HG03520 (cell line): ENCODE results near the gene ANGPTL2.
"Not testable (repeated sequence)": the region's sequence is repeated elsewhere in the genome, so short reads cannot be mapped to it uniquely, and the experiment has no call there.

Experiments
- ATAC-seq: cut with Tn5 transposase; IDR thresholded peaks from one replicate; pipeline ENCODE4 v1.9.1; 2021; ENCODE audit warnings: mild to moderate bottlenecking, moderate library complexity; ENCODE audit not compliant: unreplicated experiment

Gene ANGPTL2

GRCh38 chr9:127155314-127155960, 33.0 kb upstream of the ANGPTL2 start:
- no peak for ATAC-seq

GRCh38 chr9:127154390-127155191, 32.2 kb upstream of the ANGPTL2 start:
- no peak for ATAC-seq

- no peak for ATAC-seq
Observed at GRCh38 chr9:127154003-127154389, 31.6 kb upstream of the ANGPTL2 start.

GRCh38 chr9:127153501-127153900, 31.1 kb upstream of the ANGPTL2 start:
- ATAC-seq, result no peak

GRCh38 chr9:127149463-127150390, 27.3 kb upstream of the ANGPTL2 start:
- ATAC-seq, result no peak

- ATAC-seq, result no peak
Observed at GRCh38 chr9:127149010-127149409, 26.6 kb upstream of the ANGPTL2 start.

GRCh38 chr9:127148014-127148413, 25.6 kb upstream of the ANGPTL2 start:
- no peak for ATAC-seq

- ATAC-seq, result no peak
Observed at GRCh38 chr9:127147251-127147650, 24.8 kb upstream of the ANGPTL2 start.

GRCh38 chr9:127146841-127147240, 24.4 kb upstream of the ANGPTL2 start:
- not testable (repeated sequence) for ATAC-seq

- ATAC-seq, result no peak
Observed at GRCh38 chr9:127144670-127145445, 22.4 kb upstream of the ANGPTL2 start.

- no peak for ATAC-seq
Observed at GRCh38 chr9:127143920-127144465, 21.6 kb upstream of the ANGPTL2 start.

GRCh38 chr9:127142931-127143464, 20.6 kb upstream of the ANGPTL2 start:
- ATAC-seq, result no peak

GRCh38 chr9:127142291-127142690, 19.9 kb upstream of the ANGPTL2 start:
- no peak for ATAC-seq

GRCh38 chr9:127140842-127141675, 18.6 kb upstream of the ANGPTL2 start:
- no peak for ATAC-seq

GRCh38 chr9:127140181-127140580, 17.7 kb upstream of the ANGPTL2 start:
- ATAC-seq, result no peak

GRCh38 chr9:127139775-127140174, 17.3 kb upstream of the ANGPTL2 start:
- ATAC-seq, result no peak

GRCh38 chr9:127139071-127139731, 16.8 kb upstream of the ANGPTL2 start:
- ATAC-seq, result no peak

GRCh38 chr9:127138444-127138843, 16.0 kb upstream of the ANGPTL2 start:
- no peak for ATAC-seq
